HG03025 (cell line): Measurements from ENCODE around the gene ID4.

Experiments used
- ATAC-seq: cut with Tn5 transposase; IDR thresholded peaks from one replicate; pipeline ENCODE4 v1.9.1; 2021; ENCODE audit warnings: mild to moderate bottlenecking, moderate library complexity; ENCODE audit not compliant: unreplicated experiment, low FRiP score

The ID4 gene

DNA sequence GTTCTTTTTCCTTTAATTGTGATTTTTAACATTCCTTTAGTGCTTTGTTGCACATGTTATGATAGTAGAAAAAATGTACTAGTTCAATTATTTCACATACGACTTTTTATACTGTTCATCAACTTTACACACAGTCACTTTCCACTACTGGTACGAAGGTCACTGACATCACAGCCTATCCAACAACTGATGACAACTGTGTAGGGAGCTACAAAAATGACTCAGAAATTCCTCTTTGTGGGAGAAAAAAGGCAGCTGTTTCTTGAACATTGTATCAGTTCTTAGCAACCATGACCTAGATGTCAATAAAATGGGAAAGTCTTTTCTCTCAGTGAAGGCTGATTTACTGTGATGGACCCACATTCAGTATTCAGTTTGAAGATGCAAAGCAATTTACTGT is 7.0 kb upstream of the ID4 start:
- ATAC-seq: no peak

DNA sequence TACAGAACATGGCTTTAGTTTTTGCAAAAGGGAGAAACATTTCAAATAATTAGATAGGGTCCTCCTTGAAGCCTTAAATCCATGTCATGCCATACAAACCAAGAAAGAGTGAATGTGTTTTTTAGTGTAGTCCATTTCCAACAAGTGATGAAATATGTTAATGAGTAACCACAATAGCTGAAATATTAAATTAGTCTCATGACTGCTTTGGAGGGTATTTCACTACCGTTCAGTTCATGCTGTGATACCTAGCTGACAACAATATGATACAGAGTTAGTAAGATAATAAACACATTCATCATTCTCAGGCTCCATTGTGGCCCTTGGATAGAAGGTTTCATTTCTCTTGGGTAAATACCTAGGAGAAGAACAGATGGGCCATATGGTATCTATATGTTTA is 5.8 kb upstream of the ID4 start:
- no peak for ATAC-seq

DNA sequence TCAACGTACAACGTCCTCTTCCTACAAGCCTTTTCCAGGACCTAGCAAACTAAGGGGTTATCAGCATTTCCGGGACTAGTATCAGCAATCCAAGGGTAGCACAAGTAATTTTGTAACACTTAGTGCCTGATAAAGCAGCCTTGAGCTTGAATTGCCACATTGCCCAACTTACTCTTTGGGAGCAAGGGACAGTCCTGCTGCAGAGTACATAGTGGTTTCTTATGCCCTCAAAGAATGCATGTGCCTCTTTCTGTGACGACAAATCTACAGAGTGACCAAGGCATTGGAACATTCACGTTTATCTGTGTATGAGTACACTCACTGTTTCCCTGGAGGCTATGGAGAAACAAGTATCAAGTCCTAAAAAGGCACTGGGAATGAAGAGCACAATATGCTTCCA is 3.2 kb upstream of the ID4 start:
- no peak for ATAC-seq

DNA sequence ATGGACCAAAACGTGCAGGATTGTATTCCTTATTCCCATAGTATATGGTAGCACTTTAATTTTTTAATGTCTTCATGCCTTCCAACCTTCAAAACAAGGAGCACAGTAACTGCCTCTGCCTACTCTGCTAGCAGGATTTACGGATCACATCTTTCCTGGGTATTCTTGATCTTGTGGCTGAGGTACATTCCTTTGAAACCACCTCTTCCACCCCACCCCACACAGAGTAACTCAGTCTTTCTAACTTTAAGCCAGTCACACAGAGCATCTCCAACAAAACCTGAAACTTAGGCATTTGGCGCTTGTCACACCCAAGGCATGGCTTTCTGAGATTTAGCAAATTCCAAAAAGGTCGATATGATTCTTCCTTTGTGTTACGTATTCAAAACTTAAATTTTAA is 2.3 kb upstream of the ID4 start:
- ATAC-seq: no peak

DNA sequence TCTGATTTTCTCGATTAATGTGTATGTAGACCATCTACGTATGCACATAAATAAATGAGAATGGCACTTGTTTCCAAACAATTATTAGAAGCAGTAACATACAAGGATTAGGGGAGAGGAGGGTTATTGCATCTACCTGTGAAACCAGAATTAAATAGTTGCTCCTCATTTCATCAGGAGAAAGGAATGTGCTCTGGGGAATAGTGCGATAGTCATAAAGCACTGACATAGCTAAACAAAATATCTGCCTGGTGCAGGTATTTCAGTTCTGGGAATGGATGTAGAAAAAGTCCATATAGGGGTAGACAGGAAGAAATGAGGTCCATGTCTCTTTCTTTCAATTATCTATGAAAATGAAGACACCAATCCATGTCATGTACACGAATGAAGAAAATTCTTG is 1.6 kb upstream of the ID4 start:
- ATAC-seq: no peak

DNA sequence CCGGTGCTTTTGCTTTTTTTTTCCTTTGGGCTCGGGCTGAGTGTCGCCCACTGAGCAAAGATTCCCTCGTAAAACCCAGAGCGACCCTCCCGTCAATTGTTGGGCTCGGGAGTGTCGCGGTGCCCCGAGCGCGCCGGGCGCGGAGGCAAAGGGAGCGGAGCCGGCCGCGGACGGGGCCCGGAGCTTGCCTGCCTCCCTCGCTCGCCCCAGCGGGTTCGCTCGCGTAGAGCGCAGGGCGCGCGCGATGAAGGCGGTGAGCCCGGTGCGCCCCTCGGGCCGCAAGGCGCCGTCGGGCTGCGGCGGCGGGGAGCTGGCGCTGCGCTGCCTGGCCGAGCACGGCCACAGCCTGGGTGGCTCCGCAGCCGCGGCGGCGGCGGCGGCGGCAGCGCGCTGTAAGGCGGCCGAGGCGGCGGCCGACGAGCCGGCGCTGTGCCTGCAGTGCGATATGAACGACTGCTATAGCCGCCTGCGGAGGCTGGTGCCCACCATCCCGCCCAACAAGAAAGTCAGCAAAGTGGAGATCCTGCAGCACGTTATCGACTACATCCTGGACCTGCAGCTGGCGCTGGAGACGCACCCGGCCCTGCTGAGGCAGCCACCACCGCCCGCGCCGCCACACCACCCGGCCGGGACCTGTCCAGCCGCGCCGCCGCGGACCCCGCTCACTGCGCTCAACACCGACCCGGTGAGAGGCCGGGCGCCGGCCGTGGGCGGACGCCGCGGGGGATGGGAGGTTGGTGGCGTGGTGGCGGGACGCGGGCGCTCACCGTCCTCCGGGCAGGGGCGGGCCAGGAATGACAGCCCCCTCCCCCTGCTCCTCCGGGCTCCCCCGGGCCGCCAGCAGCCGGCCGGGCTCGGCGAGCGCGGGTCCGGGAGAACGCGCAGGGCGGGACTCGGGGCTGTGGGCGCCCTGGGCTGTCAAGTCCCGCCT is 606 bp downstream of the ID4 start:
- ATAC-seq: no peak

DNA sequence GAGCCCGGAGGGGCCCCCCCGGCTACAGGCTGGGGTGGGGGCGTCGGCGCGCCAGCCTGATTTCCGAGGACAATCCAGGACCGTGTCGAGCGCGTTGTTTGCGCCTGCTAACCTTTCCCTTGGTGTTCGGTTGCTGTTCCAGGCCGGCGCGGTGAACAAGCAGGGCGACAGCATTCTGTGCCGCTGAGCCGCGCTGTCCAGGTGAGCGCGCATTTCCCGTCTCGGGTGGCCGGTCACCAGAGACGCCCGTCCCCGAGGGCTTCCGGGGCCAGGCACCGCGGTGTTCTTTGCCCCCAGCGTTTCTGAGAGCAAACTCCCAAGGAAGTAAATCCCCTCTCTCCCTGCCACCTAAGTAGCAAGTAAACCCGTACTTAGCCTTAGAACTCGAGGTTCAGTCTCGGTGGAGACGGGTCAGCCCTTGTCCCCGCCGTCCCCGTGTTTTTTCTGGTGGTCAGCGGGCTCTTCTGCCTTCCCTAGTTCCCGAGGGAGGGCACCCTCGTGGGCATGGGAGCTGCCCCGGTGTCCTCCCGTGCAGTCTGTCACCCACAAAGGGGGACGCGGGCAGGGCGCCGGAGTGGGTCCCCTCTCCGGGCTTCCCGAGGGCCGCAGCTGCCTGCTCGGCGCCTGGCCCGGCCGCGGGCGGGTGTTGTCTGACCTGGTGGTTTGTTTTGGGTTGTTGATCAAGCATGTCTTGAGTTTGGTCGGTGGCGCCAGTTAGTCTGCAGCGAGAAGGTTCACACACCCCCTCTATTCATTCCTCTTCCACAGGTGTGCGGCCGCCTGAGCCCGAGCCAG is 1.5 kb downstream of the ID4 start:
- no peak for ATAC-seq

DNA sequence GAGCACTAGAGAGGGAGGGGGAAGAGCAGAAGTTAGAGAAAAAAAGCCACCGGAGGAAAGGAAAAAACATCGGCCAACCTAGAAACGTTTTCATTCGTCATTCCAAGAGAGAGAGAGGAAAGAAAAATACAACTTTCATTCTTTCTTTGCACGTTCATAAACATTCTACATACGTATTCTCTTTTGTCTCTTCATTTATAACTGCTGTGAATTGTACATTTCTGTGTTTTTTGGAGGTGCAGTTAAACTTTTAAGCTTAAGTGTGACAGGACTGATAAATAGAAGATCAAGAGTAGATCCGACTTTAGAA is 2.0 kb downstream of the ID4 start:
- no peak for ATAC-seq

DNA sequence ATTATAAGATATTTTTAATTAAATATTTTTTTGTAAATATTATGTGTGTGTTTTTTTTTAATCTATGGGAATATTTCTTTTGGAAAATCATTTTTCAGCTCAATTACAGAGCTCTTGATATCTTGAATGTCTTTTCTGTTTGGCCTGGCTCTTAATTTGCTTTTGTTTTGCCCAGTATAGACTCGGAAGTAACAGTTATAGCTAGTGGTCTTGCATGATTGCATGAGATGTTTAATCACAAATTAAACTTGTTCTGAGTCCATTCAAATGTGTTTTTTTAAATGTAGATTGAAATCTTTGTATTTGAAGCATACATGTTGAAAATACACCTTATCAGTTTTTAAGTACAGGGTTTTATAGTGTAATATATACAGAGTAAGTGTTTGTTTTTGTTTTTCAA is 2.6 kb downstream of the ID4 start:
- no peak for ATAC-seq

DNA sequence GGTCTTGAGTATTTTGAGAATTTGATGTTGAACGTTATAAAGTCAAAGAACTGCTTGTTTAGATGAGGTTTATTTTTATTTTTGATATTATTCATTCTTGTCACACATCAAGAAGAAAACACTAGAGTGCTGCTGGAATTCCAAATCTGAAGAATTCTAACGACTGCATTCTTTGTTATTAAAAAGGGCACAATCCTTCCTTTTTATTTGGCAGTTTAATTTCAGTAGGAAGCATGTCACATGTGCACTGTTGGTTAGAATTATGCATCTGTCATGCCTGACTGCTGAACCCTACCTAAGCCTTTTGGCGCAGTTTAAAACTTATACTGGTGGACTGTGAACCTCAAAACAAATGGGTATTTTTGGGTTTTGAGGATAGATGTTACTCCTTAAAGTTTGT is 4.0 kb downstream of the ID4 start:
- ATAC-seq: no peak

DNA sequence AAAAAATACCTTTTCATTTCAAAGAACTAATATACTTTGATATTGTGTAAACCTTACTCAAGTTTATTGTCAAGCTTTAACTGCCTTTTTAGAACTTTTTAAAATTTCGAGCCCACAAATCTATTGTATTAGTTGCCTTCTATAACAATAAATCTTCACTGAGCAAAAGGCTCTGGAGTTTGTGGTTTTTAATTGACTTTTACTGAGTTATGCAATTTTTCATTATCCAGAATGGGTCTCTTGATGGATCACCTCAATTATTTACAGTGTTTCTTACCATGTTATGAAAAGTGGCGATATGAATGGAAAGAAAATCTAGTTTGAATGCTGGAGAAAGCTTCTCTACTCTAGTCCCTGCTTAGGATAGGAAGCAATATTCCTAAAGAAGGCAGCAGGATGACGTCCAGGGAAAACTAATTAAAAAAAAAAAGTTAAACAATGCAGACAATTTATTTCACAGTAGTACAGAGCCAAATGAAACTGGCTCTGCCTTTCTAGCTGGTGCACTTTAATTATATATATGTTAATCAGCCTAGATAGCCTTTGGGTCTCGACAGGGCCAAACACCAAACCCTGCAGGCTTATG is 5.0 kb downstream of the ID4 start:
- no peak for ATAC-seq

DNA sequence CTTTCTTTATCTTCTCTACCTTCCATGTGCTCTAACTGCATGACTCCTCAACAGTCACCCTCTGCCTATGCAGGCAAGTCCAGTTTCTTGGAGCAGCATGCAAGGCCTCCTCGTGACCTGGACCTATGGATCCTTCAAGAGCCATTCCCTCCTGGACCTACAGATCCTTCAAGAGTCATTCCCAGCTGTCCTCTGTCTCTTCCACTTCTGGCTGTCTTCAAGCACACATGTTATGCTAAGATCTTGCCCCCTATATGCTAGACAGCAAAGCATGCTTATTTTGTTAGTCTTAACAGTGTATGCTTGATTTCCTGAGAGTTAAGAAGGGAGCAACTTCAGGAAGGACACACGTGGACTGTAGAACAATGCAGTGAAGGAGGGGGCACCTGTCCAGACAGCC is 7.5 kb downstream of the ID4 start:
- ATAC-seq: no peak

DNA sequence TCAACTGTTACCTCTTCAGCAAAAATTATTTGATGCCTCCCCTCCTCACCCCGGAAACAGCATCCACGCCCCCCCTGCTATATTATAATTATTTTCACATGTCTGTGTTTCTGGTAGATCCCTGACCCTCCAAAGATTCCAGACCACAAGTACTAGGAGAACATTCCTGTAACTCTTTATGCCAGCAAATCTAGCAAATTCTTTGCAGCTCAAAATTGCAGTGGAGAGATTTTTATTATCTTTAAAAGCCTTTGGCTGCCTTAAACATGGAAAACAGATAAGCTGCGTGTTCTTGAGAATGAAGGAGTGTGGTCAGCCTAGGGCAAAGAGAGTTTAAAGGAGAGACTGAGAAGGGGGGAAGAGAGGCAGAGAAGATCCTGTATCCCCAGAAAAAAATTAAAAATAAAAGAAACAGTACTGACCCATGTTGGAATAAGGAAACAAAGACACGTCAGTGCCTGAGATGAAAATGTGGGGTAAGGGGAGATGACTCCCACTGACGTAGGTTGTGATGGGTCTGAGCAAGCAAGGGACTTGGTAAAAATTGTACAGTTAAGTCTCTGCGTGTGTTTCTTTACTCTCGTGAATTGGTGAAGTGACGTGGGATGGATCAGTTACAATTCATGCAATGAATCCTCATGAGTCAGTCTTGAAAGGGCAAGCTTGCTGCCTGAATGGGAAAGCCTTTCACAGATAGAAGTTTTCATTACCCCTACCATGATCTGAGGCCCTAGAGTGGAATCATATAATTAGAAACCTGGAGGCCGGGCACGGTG is 8.3 kb downstream of the ID4 start:
- no peak for ATAC-seq

DNA sequence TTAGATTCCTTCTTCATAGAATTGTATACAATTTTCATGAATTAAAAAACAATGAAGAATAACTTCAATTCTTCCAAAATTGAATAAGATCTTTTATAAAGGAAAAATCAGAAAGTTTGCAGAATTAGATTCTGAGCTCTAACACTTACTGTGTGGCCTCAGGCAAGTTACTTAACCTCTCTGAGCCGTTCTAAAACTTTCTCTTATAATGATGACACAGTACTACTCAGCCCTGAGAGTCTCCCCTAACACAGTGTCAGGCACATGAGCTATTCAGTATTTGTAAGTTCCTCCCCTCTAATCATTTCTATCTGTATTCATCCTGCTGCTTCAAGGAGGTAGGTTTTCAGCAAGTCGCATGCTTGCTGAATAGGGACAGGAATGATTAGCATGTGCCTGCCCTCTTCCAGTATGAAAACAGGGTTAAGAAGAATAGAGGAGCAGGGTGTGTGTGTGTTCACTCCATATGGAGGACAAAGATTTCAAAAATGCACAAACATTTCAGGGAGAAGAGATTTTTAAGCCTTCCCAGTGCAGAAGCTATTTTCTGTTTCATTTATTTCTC is 11.4 kb downstream of the ID4 start:
- ATAC-seq: no peak

DNA sequence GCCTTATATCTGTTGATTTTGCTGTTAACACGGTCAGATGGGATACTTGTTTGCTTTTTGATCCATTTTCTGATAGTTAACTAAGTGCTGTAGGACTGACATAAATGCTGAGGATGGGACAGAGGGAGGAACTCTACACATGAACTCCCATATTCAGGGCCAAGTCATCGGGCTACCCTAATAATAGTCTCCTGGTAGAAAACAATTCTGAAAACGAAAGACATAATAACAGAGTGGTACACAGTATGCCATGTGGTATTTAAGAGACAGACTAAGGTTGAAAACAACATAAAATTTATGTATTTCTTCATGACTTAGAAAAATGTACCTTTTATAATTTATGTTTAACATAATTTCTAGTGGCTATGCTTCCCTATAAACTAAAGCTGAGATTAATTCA is 12.0 kb downstream of the ID4 start:
- ATAC-seq: no peak

DNA sequence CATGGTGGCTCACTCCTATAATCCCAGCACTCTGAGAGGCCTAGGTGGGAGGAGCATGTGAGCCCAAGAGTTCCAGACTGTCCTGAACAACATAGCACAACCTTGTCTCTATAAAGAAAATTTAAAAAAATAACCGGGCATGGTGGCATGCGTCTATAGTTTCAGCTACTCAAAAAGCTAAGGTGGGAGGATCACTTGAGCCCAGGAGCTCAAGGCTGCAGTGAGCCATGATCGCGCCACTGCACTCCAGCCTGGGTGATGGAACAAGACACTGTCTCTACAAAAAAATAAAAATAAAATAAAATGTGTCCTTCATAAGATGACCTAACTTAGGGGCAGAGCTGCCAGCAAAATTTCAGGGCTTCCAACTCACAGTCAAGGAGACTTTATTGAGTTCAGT is 12.6 kb downstream of the ID4 start:
- no peak for ATAC-seq

DNA sequence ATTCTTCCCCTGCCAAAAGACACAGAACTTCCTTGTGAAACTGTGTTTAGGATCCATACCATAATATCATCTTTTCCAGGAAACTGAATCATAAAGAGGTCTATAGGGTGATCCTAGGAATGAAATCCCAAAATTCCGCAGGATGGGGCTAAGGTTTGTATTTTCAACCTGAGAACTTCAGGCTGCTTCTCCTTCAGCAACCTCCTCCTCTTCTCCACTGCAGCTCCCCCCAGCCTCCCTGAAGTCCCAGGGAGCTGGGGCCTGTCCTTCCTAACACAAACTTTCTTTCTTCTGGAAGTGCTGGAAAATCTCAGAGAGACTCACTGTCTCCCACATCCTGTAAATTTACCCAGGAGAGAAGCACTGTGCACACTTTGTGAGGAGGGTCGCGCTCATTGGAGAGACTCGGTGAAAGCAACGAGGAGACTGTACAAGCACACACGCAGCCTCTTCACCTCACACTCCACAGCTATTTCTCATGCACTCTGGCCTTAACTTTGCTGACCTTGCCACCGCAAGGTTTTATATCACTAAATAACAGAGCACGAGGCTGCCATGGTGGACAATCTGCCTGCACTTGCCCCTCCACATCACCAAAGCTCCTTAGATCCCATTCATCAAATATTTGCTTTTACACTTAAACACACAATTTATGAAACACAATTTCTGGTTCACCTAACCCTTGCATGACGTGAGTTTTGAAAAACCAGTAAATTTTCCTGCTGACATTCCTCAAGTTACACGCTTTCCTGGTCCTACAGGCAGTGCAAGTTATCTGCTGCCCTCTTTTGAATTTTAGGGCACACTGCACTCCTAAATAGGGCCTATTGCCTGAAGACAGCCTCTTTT is 14.3 kb downstream of the ID4 start:
- ATAC-seq: no peak

DNA sequence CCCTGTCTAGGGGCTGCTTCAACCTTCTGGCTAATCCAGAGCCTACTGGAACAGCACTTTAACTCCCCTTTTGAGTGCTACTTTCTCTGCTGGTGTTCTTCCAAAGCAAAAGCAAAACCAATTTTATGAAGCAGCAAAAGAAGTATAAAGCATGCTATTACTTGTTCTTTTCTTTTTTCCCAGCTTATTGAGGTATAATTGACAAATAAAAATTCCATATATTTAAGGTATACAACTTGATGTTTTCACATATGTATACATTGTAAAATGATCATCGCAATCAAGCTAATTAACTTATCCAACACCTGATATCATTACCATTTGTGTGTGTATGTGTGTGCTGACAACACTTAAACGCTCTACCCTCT is 14.9 kb downstream of the ID4 start:
- ATAC-seq: no peak

DNA sequence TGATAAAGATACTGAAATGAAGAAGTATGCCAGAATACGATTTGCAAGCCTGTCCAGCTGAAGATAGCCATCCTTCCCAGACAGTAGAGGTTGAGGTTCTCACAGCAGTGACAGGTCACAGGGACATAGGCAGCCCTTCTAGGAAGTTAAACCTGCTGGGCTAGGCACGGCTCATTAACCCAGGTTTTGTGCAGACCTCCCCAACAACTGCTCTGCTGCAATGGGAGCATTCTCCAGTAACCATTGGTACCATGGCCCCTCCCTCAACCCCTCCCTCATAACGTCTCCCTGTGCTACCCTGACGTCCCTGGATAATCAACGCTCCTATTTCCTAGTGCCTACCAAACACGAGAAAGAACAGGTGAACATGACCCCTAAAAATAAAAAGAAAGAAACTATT is 15.8 kb downstream of the ID4 start:
- ATAC-seq: no peak
